Measurements from ENCODE around the gene KIAA0513.
A peak's percentile ranks its signal among the peaks of the same experiment; 100 is the strongest.
"Not testable (repeated sequence)": the region's sequence is repeated elsewhere in the genome, so short reads cannot be mapped to it uniquely, and the experiment has no call there.

Gene KIAA0513

DNA sequence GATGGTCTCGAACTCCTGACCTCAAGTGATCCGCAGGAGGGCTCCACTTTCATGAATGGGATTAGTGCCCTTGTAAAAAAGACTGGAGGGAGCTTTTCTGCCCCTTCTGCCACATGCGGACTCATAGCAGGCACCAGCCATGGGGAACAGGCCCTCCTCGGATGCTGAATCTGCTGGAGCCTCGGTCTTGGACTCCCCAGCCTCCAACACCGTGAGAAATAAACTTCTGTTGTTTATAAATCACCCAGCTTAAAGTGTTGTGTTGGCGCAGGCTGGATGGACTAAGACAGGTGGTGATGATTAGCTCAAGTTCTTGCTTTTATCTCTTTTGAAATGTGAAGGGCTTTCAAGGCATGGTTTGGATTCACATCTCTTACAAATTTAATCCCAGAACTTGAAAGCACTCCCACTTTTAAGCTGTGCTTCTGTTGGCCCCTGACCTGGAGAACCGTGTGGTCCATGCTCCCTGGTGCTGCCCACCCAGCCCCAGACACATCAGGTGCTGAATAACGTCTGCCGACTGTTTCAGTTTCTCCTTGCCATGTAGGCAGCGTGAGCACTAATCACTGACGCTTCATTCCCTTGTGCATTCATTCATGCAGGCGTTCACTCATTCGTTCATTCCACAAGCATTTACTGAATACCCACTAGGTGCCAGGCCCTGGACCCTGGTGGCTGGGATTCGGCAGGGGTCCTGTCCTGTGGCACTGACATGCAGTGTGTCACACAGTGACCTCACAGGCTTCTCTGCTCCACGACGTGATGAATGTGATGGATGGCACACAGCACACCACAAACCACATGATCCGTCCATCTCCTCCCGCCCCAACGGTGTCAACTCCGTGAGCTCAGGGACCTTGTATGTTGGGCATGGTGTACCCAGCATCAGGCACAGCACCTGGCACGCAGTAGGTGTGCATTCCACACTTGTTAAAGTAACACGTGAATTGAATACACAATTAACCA is 75.8 kb downstream of the KIAA0513 start:
- H3K9me3 Mint-ChIP-seq: no peaks in the 10 kb centered on the region
- H3K36me3 Mint-ChIP-seq (ENCODE audit: low read depth): no peaks in the 10 kb centered on the region
- peaks cover 33% of the 10 kb centered on the region for H3K4me1 Mint-ChIP-seq (ENCODE audit: low read depth)
- H3K27me3 Mint-ChIP-seq: no peaks in the 10 kb centered on the region
- H3K27ac Mint-ChIP-seq: no peak overlapping the region
- H3K4me3 Mint-ChIP-seq: no peak overlapping the region

DNA sequence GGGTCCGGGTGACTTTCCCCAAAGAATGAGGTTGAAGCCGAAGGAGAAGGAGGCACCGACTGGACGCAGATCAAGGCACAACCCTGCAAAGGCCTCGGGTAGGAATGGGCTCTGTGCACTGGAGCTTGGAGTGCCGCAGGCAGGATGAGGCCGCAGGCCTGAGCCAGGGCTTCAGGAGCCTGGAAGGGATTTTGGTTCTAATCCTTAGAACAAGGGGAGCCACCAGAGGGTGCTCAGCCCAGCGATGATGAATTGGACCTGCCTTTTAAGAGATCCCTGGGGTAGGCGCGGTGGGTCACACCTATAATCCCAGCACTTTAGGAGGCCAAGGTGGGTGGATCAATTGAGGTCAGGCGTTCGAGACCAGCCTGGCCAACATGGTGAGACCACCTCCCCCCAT is 76.6 kb downstream of the KIAA0513 start:
- Mint-ChIP-seq H3K4me1 (ENCODE audit: low read depth) (peaks cover 33% of the 10 kb centered on the region), H3K4me3 (no peak overlapping the region), H3K27ac (no peak overlapping the region), H3K27me3 (no peaks in the 10 kb centered on the region), H3K36me3 (ENCODE audit: low read depth) (no peaks in the 10 kb centered on the region), H3K9me3 (no peaks in the 10 kb centered on the region)

DNA sequence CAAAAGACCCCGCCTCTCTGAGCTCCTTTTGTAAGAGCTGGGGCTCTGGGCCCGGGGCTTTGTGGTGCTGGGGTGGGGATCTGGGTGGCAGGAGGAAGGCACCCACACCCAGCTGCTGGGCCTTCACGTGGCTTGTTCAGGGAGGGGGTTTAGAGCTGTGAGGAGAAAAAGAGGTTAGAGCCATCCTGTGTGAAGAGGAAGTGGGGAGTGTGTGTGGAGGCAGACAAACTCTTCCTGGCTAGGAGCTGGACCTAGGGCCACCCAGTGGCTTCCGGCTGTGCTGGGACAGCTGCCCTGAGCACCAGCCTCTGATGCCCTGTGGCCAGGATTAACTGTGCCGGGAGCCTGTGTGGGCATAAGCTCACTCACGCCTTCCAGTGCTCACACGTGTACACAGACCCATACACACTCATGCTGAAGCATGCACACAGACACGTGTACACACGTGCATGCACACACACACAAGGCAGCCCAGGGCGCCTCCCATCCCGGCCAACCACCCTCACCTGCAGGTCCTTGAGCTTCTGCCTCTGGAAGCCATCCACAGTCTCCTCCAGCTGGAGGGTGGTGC is 77.3 kb downstream of the KIAA0513 start:
- no peak overlapping the region for H3K4me3 Mint-ChIP-seq
- H3K4me1 Mint-ChIP-seq (ENCODE audit: low read depth): peaks cover 33% of the 10 kb centered on the region
- no peaks in the 10 kb centered on the region for H3K9me3 Mint-ChIP-seq
- no peaks in the 10 kb centered on the region for H3K36me3 Mint-ChIP-seq (ENCODE audit: low read depth)
- peak overlapping the region; percentile 79 for H3K27ac Mint-ChIP-seq
- H3K27me3 Mint-ChIP-seq: no peaks in the 10 kb centered on the region

DNA sequence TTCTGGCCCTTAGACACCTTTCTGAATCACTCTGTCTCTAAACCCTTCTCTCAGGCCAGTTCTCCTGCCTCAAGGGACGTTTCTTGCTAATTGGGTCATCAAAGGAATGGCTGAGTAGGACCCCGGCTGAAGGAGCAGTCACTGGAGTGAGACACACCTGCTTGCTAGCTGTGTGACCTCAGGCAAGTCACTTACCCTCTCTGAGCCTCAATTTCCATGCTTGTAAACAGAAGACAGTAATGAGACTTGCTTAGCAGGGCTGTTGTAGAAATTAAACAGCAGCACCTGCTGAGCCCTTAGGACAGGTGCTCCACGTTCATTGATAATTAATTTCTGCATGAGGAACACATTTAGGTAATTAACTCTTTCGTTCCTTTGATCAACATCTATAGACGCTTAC is 77.9 kb downstream of the KIAA0513 start:
- H3K27me3 Mint-ChIP-seq: no peaks in the 10 kb centered on the region
- H3K36me3 Mint-ChIP-seq (ENCODE audit: low read depth): no peaks in the 10 kb centered on the region
- H3K4me1 Mint-ChIP-seq (ENCODE audit: low read depth): peaks cover 33% of the 10 kb centered on the region
- no peaks in the 10 kb centered on the region for H3K9me3 Mint-ChIP-seq
- H3K4me3 Mint-ChIP-seq: no peak overlapping the region
- no peak overlapping the region for H3K27ac Mint-ChIP-seq

DNA sequence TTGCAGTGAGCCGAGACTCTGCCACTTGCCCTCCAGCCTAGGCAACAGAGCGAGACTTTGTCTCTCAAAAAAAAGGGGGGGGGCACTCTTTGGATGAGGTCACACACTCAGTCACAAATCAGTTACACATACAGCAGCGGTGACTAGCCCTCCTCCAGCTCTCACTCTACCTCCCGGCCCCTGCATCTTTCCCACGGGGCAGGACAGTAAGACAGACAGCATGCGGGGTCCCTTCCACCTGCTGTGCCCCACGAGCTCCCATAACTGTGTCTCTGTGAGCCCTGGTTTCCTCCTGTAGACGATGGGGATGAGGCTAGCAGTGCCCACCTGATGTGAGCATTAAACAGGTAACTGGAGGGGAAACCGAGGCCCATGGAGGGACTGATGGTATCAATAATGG is 79.5 kb downstream of the KIAA0513 start:
- no peaks in the 10 kb centered on the region for H3K36me3 Mint-ChIP-seq (ENCODE audit: low read depth)
- no peaks in the 10 kb centered on the region for H3K9me3 Mint-ChIP-seq
- peaks cover 27% of the 10 kb centered on the region for H3K4me1 Mint-ChIP-seq (ENCODE audit: low read depth)
- H3K4me3 Mint-ChIP-seq: no peak overlapping the region
- no peak overlapping the region for H3K27ac Mint-ChIP-seq
- H3K27me3 Mint-ChIP-seq: no peaks in the 10 kb centered on the region

DNA sequence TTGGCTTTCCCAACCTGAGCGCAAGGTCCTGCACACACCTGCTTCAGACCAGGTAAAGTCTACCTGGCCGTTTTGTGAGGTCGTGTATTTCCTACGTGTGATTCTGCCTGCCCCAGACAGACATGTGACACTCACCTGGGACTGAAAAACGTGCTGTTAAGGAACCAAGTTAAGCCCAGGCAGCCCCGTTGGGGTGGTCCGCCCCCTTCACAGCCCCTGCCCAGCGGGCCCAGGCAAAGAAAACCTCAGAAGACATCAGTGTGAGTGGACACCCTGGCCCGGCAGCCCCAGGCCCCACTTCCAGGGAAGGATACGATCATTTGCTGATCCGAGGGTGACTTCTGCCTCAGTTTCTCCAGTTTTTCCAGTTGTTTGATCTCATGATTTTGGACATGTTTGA is 79.9 kb downstream of the KIAA0513 start:
- no peaks in the 10 kb centered on the region for H3K36me3 Mint-ChIP-seq (ENCODE audit: low read depth)
- no peak overlapping the region for H3K27ac Mint-ChIP-seq
- H3K27me3 Mint-ChIP-seq: no peaks in the 10 kb centered on the region
- no peak overlapping the region for H3K4me3 Mint-ChIP-seq
- H3K4me1 Mint-ChIP-seq (ENCODE audit: low read depth): peaks cover 25% of the 10 kb centered on the region
- no peaks in the 10 kb centered on the region for H3K9me3 Mint-ChIP-seq

DNA sequence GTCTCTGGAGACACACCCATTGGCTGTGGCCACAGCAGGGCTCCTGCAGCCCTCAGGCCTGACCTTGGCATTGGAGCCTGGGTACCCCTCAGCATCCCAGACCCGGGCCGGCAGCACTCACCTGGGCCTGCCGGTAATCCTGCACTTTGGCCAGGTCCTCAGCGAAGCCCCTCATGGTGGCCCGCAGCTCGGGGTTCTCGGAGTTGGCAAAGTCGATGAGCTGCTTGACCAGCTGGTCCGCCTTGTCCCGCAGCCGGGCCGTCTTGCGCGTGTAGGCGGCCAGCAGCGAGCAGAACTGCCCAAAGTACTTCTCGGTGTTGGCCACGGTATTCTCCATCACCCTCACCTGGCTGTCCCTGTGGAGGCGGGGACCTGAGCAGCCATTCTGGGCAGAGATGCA is 82.5 kb downstream of the KIAA0513 start:
- H3K4me1 Mint-ChIP-seq (ENCODE audit: low read depth): peaks cover 10% of the 10 kb centered on the region
- no peaks in the 10 kb centered on the region for H3K9me3 Mint-ChIP-seq
- no peaks in the 10 kb centered on the region for H3K36me3 Mint-ChIP-seq (ENCODE audit: low read depth)
- H3K27me3 Mint-ChIP-seq: no peaks in the 10 kb centered on the region
- no peak overlapping the region for H3K4me3 Mint-ChIP-seq
- no peak overlapping the region for H3K27ac Mint-ChIP-seq

DNA sequence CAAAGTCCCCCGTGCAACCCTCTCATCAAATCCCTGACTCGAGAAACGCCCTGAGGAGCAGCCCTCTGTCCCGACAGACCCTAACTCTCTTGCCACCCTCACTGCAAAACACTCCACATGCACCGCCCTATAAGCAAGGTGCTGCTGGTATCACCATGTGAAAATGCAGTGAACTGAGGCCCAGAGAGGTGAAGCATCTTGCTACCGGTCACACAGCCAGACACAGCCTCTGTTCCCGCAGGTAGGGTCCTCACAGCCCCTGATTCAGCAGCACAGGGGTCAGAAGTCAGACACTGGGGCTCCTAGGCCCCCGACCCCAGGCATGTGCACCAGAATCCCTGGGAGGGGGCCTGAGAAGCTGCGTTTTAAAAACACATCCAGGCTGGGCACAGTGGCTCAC is 83.6 kb downstream of the KIAA0513 start:
- H3K27ac Mint-ChIP-seq: no peak overlapping the region
- H3K36me3 Mint-ChIP-seq (ENCODE audit: low read depth): no peaks in the 10 kb centered on the region
- H3K9me3 Mint-ChIP-seq: no peaks in the 10 kb centered on the region
- no peak overlapping the region for H3K4me3 Mint-ChIP-seq
- H3K27me3 Mint-ChIP-seq: no peaks in the 10 kb centered on the region
- H3K4me1 Mint-ChIP-seq (ENCODE audit: low read depth): peaks cover 9% of the 10 kb centered on the region

DNA sequence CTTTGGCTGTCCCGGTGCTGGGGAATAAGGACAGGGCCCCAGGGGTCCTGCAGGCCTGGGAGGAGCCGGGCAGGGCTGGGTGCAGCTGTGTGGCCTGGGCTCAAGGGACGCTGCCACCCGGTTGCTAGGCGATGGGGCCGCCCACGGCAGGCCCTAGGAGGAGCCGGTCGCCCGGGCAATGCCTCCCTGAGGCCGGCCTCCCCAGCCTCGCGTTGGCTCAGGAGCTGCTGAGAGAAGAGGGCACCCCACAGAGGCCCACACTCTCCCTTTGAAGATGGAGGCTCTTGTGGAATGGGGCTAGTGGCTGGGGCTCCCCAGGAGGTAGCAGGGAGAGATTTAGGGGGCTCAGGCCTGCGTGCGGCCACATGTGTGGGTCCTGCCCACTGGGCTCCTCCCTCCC is 84.8 kb downstream of the KIAA0513 start, which contains the start of gene CIBAR2:
Gene CIBAR2, minus strand, starts transcription at position 109 of the 400 bp plus-strand sequence. CDS start 120 bp downstream, outside the sequence.
- no peaks in the 10 kb centered on the region for H3K27me3 Mint-ChIP-seq
- H3K36me3 Mint-ChIP-seq (ENCODE audit: low read depth): no peaks in the 10 kb centered on the region
- no peaks in the 10 kb centered on the region for H3K9me3 Mint-ChIP-seq
- H3K4me1 Mint-ChIP-seq (ENCODE audit: low read depth): peaks cover 13% of the 10 kb centered on the region
- H3K4me3 Mint-ChIP-seq: no peak within 1 kb of the TSS
- no peak within 1 kb of the TSS for H3K27ac Mint-ChIP-seq

DNA sequence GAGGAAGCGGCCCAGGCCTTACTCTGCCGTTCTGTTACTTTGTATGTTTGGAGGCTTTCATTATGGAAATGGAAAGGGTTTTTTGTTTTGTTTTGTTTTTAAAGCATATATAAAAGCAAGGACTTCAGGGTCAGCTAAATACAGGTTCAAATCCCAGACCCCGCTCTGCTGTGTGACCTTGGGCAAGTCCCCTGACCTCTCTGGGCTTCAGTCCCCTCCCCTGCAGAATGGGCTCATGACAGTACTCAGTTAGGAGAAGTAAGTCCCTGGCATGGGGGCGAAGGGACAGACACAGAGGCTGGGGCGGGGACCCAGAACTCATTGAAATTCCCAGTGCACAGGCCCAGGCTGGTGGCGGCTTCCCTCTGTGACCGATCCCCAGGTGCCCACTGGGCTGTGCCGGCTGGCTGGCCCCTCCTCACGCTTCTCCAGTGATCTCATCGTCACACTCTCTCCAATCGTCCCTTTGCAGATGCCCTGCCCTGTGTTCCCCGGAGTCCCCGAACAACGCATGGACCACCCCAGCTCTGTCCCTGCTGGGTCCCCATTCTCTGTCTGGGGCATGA is 85.7 kb downstream of the KIAA0513 start:
- H3K27ac Mint-ChIP-seq: no peak overlapping the region
- peaks cover 13% of the 10 kb centered on the region for H3K4me1 Mint-ChIP-seq (ENCODE audit: low read depth)
- H3K27me3 Mint-ChIP-seq: no peaks in the 10 kb centered on the region
- no peak overlapping the region for H3K4me3 Mint-ChIP-seq
- no peaks in the 10 kb centered on the region for H3K36me3 Mint-ChIP-seq (ENCODE audit: low read depth)
- no peaks in the 10 kb centered on the region for H3K9me3 Mint-ChIP-seq

DNA sequence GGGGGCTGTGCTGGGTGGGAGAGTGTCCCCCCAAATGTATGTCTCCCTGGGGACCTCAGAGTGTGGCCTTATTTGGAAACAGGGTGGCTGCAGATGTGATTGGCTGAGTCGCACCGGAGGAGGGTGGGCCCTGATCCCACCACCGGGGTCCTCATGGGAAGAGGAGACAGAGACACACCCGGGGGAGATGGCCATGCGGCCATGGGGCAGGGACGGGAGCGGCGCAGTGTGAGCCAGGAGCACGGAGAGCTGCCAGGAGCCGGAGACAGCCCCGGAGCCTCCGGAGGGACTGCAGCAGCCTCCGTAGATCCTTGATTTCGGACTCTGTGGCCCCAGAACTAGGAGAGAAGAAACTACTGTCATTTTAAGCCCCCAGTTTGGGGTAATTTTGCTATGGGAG is 86.3 kb downstream of the KIAA0513 start:
- Mint-ChIP-seq H3K36me3 (ENCODE audit: low read depth) (no peaks in the 10 kb centered on the region), H3K27ac (no peak overlapping the region), H3K4me3 (no peak overlapping the region), H3K4me1 (ENCODE audit: low read depth) (peaks cover 13% of the 10 kb centered on the region), H3K27me3 (no peaks in the 10 kb centered on the region), H3K9me3 (no peaks in the 10 kb centered on the region)

DNA sequence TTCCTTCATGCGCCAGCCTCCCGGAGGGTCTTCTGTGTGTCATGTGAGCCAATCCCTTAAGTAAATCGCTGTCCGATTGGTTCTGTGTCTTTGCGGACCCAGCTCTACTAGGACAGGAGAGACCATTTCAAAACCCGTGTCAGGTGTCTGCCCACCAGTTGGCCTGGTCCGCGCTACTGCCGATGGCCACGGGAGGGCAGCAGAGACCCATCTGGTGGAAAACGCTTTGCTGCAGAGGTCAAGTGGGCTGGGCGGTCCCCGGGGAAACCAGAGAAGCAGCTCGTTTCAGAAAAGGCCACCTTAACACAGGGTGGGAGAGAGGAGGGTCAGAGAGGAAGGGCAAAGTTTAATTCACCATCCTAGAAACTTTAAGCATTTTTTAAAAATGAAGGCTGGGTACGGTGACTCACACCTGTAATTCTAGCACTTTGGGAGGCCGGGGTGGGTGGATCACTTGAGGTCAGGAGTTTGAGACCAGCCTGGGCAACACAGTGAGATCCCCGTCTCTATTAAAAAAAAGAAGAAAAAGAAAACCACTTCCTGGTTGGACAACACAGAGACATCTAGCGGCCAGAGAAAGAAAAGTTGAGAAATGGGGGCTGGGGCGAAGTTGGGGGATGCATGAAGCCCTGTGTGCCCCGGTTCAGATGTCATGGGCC is 87.4 kb downstream of the KIAA0513 start:
- Mint-ChIP-seq H3K4me1 (ENCODE audit: low read depth) (peaks cover 13% of the 10 kb centered on the region), H3K9me3 (no peaks in the 10 kb centered on the region), H3K27me3 (no peaks in the 10 kb centered on the region), H3K27ac (peak overlapping the region; percentile 89), H3K36me3 (ENCODE audit: low read depth) (no peaks in the 10 kb centered on the region), H3K4me3 (peak overlapping the region; percentile 68)

DNA sequence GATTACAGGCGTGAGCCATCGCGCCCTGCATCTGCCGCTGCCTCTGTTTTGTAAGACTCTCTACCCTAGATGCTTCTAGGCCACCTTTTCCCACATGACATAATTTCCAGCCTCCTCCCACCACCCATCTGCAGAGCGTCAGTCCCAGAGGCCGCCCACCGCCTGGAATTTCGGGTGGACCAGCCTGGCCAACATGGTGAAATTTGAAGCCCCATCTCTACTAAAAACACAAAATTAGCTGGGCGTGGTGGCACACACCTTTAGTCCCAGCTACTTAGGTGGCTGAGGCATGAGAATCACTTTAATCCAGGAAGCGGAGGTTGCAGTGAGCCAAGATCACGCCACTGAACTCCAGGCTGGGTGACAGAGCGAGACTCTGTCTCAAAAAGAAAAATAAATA is 89.8 kb downstream of the KIAA0513 start:
- Mint-ChIP-seq H3K4me3 (no peak overlapping the region), H3K27ac (no peak overlapping the region), H3K4me1 (ENCODE audit: low read depth) (peaks cover 13% of the 10 kb centered on the region), H3K9me3 (no peaks in the 10 kb centered on the region), H3K27me3 (no peaks in the 10 kb centered on the region), H3K36me3 (ENCODE audit: low read depth) (no peaks in the 10 kb centered on the region)

DNA sequence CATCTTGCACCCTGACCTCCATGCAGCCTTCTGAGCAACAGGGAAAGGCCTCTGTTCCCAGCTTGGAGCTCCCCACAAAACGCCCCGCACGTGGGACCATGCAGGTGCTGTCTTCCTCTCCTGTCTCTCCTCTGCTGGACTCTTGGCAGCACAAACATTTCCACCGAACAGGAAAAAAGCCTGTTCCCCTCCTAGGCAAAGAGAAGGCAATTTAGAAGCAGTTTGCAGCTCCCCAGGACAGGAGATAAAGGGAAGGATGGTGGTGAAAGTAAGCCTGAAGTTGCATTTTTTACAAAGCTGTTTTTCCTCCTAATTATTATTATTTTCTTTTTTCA is 92.4 kb downstream of the KIAA0513 start:
- Mint-ChIP-seq H3K27ac (no peak overlapping the region), H3K9me3 (peaks cover 4% of the 10 kb centered on the region), H3K4me3 (no peak overlapping the region), H3K4me1 (ENCODE audit: low read depth) (peaks cover 9% of the 10 kb centered on the region), H3K27me3 (no peaks in the 10 kb centered on the region), H3K36me3 (ENCODE audit: low read depth) (no peaks in the 10 kb centered on the region)

DNA sequence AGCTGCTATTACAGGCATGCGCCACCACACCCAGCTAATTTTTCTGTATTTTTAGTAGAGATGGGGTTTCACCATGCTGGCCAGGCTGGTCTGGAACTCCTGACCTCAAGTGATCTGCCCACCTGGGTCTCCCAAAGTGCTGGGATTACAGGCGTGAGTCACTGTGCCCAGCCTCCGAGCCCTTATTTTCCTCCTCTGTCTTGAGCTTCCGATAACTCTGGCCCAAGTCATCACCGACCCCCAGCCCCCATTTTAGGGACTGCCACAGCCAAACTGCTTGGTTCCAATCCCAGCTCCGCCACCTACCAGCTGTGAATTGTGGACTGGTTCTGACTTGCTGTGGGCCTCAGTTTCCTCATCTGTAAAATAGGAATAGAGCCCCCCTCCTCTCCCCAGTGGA is 95.8 kb downstream of the KIAA0513 start:
- H3K27ac Mint-ChIP-seq; H3K36me3 Mint-ChIP-seq (ENCODE audit: low read depth); H3K4me3 Mint-ChIP-seq; H3K27me3 Mint-ChIP-seq; H3K9me3 Mint-ChIP-seq: not testable (repeated sequence)
- peaks cover 22% of the 10 kb centered on the region for H3K4me1 Mint-ChIP-seq (ENCODE audit: low read depth)

Data from stimulated activated naive CD8-positive, alpha-beta T cell treated with anti-CD3 and anti-CD28 coated beads, Interleukin-15, Interleukin-2, amounts not matched to agents 100 ng/mL and 50 ng/mL, for 24 hours (primary cell).